SH-SY5Y (cell line): ENCODE measurements around the gene GALK2.

Experiments used
- GATA2 ChIP-seq: IDR thresholded peaks from 2 replicates; pipeline ENCODE4 v1.6.1; 2011; ENCODE audit warnings: mild to moderate bottlenecking, low read depth, low read length
- GATA3 ChIP-seq: IDR thresholded peaks from 2 replicates; pipeline ENCODE4 v1.6.1; 2011; ENCODE audit warnings: low read depth, mild to moderate bottlenecking, low read length, moderate library complexity

- TF ChIP-seq GATA2 (no peak), GATA3 (no peak)
Observed at GRCh38 chr15:49331951-49332350, 161.9 kb downstream of the GALK2 start.
